HEK293T (cell line): ENCODE data around the gene ZNF346.

Experiments used
- CTCF ChIA-PET: fragments of 350-600 bp; formaldehyde crosslinking; extraction: SDS; loops from one replicate; lab custom pipeline; 2021; ENCODE audit warnings: antibody characterized with exemption, inconsistent platforms; lab: Yijun Ruan, JAX
- POLR2A ChIA-PET: fragments of 350-600 bp; formaldehyde crosslinking; extraction: SDS; loops from one replicate; lab custom pipeline; 2020; ENCODE audit warnings: antibody characterized with exemption, inconsistent platforms; lab: Yijun Ruan, JAX
- DNase-seq: peaks from one replicate; pipeline ENCODE4 v3.0.0; 2012; ENCODE audit warnings: mixed read lengths; ENCODE audit errors: extremely low spot score
- ARNT ChIP-seq: fragments of 450-650 bp; IDR thresholded peaks from 2 replicates; pipeline ENCODE4 v1.6.1; 2017; ENCODE audit warnings: mild to moderate bottlenecking
- BHLHE40 ChIP-seq: fragments of 450-650 bp; IDR thresholded peaks from 2 replicates; pipeline ENCODE4 v1.6.1; 2016; ENCODE audit warnings: mild to moderate bottlenecking, moderate library complexity, borderline replicate concordance
- CTBP1 ChIP-seq: fragments of 450-650 bp; IDR thresholded peaks from 2 replicates; pipeline ENCODE4 v1.6.1; 2016; ENCODE audit warnings: borderline replicate concordance
- ELF4 ChIP-seq: fragments of 450-650 bp; IDR thresholded peaks from 2 replicates; pipeline ENCODE4 v1.6.1; 2017; ENCODE audit warnings: antibody characterized with exemption
- FOXA1 ChIP-seq: fragments of 450-650 bp; IDR thresholded peaks from 2 replicates; pipeline ENCODE4 v1.6.1; 2016; ENCODE audit warnings: mild to moderate bottlenecking
- FOXK2 ChIP-seq: fragments of 450-650 bp; IDR thresholded peaks from 2 replicates; pipeline ENCODE4 v1.6.1; 2016; ENCODE audit warnings: mild to moderate bottlenecking
- FOXM1 ChIP-seq: fragments of 450-650 bp; IDR thresholded peaks from 2 replicates; pipeline ENCODE4 v1.6.1; 2017; ENCODE audit warnings: mild to moderate bottlenecking, borderline replicate concordance
- HDGF ChIP-seq: fragments of 450-650 bp; IDR thresholded peaks from 2 replicates; pipeline ENCODE4 v1.6.1; 2017; ENCODE audit warnings: antibody characterized with exemption, borderline replicate concordance
- L3MBTL2 ChIP-seq: fragments of 450-650 bp; conservative IDR thresholded peaks from 2 replicates; pipeline ENCODE4 v1.6.1; 2016; ENCODE audit warnings: mild to moderate bottlenecking
- LEF1 ChIP-seq: fragments of 450-650 bp; IDR thresholded peaks from 2 replicates; pipeline ENCODE4 v1.6.1; 2017; ENCODE audit warnings: mild to moderate bottlenecking, borderline replicate concordance
- NFRKB ChIP-seq: fragments of 450-650 bp; IDR thresholded peaks from 2 replicates; pipeline ENCODE4 v1.6.1; 2016; ENCODE audit warnings: mild to moderate bottlenecking, moderate library complexity
- SP1 ChIP-seq: fragments of 450-650 bp; IDR thresholded peaks from 2 replicates; pipeline ENCODE4 v1.6.1; 2017
- SUZ12 ChIP-seq: fragments of 450-650 bp; IDR thresholded peaks from 2 replicates; pipeline ENCODE4 v1.6.1; 2016; ENCODE audit warnings: mild to moderate bottlenecking
- TARDBP ChIP-seq: fragments of 450-650 bp; IDR thresholded peaks from 2 replicates; pipeline ENCODE4 v1.6.1; 2016
- ZNF384 ChIP-seq: fragments of 450-650 bp; IDR thresholded peaks from 2 replicates; pipeline ENCODE4 v1.6.1; 2016
- TF ChIP-seq, protein P1 (sequence below): fragments of 450-650 bp; IDR thresholded peaks from 2 replicates; pipeline ENCODE4 v1.6.1; 2016

ZNF346 gene

DNA sequence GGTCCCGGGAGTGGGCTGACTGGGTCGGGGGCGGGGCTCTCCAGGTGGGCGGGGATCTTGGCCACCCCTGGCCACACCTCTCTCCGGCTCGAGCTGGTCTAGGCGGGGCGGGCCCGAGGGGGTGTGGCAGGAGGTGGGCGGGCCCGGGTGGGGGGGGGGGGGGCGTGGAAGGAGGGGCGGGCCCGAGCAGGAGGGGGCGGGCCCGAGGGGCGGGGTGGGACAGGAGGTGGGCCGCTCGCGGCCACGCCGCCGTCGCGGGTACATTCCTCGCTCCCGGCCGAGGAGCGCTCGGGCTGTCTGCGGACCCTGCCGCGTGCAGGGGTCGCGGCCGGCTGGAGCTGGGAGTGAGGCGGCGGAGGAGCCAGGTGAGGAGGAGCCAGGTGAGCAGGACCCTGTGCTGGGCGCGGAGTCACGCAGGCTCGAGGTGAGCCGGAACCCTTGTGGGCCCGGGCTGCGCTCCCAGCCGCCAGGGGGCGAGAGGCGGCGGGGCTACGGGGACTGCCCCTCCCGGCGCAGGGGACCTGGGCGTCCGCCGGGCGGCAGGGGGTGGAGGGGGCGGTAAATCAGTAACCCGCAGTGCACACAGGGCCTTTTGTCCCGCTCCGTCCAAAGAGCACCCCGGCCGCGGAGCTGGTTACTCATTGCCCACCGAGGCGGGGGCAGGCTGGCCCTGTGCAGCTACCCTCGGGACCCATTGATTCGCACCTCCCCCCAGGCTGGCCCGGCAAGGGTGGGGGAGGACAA lies 64.3 kb downstream of the ZNF346 start, which contains the start of gene FGFR4:
TSS of gene FGFR4 (plus strand) at position 262 of the 744 bp plus-strand sequence. CDS start 2,688 bp downstream, outside the sequence.
- ChIA-PET CTCF (interaction anchor here (0.7 to 7.1 kb wide), 5 partner anchors 15 to 440 kb away, joined by 3 to 59 read pairs (median 4); partner anchors contain the start of gene TSPAN17), POLR2A (interaction anchor here (0.5 to 1.3 kb wide), 3 partner anchors 13 to 425 kb away, joined by 3 to 4 read pairs (median 4); no protein-coding TSS in a partner anchor)
- TF ChIP-seq TARDBP, result no peak
- TF ChIP-seq HDGF, result no peak
- TF ChIP-seq, protein P1, sequence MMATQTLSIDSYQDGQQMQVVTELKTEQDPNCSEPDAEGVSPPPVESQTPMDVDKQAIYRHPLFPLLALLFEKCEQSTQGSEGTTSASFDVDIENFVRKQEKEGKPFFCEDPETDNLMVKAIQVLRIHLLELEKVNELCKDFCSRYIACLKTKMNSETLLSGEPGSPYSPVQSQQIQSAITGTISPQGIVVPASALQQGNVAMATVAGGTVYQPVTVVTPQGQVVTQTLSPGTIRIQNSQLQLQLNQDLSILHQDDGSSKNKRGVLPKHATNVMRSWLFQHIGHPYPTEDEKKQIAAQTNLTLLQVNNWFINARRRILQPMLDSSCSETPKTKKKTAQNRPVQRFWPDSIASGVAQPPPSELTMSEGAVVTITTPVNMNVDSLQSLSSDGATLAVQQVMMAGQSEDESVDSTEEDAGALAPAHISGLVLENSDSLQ, result no peak
- TF ChIP-seq ARNT, result no peak
- no peak for TF ChIP-seq FOXM1
- no peak for TF ChIP-seq ZNF384
- TF ChIP-seq SP1, result no peak
- no peak for TF ChIP-seq BHLHE40
- DNase-seq, result peak; percentile 98

DNA sequence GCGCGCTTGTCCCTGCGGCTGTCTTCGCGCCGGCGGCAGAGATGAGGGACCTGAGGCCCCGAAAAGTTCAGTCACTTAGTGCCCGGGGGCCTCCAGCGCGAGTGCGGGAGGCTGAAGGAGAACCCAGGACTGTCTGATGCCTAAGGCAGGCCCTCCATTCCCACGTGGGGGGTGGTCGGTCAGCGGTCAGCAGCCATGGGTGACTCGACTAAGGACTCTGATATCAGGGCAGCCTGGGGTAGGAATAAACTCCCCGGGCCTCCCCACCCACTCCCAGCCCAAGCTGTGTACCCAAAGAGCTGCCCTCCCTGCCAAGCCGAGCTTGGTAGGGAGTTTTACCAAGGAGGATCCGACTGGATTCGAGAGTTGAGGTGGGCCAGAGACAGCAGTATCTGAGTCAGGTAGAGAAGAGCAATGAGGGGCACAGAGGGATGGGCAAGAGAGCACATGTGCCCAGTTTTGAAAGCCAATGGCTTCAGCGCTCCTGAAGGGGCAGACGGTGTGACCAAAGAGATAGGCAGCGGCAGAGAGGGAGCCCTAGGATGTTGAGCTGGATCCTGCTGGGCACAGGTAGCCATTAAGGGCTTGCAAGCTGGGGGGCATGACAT lies 65.0 kb downstream of the ZNF346 start:
- no peak for DNase-seq
- TF ChIP-seq FOXM1, result no peak
- TF ChIP-seq, protein P1, result no peak
- TF ChIP-seq FOXK2, result no peak
- TF ChIP-seq HDGF, result no peak
- TF ChIP-seq FOXA1, result no peak
- TF ChIP-seq ZNF384, result no peak
- no peak for TF ChIP-seq LEF1
- ChIA-PET POLR2A (interaction anchor here (1.3 kb wide), 1 partner anchor 13 kb away, joined by 4 read pairs; no protein-coding TSS in a partner anchor), CTCF (interaction anchor here (0.7 to 7.1 kb wide), 4 partner anchors 16 to 440 kb away, joined by 3 to 59 read pairs (median 6); partner anchors contain the start of gene TSPAN17)

- CTCF ChIA-PET, result no interaction called here
- POLR2A ChIA-PET, result no interaction called here
- no peak for DNase-seq
- TF ChIP-seq LEF1 (no peak), ZNF384 (no peak), SP1 (no peak), SUZ12 (no peak), FOXM1 (no peak), ELF4 (no peak), CTBP1 (no peak), FOXA1 (no peak), ARNT (no peak), TARDBP (no peak), NFRKB (no peak), BHLHE40 (no peak), FOXK2 (no peak), HDGF (no peak), L3MBTL2 (no peak)
- TF ChIP-seq, protein P1, result no peak
These were observed 66.6 kb downstream of the ZNF346 start for GRCh38 chr5:177089127-177089526.

- TF ChIP-seq, protein P1, result no peak
- TF ChIP-seq CTBP1 (no peak), SUZ12 (no peak), L3MBTL2 (no peak), HDGF (no peak), NFRKB (no peak), FOXA1 (no peak), ELF4 (no peak)
- DNase-seq, result no peak
- ChIA-PET CTCF (no interaction called here), POLR2A (no interaction called here)
These were observed 67.5 kb downstream of the ZNF346 start for GRCh38 chr5:177089825-177090641.

DNA sequence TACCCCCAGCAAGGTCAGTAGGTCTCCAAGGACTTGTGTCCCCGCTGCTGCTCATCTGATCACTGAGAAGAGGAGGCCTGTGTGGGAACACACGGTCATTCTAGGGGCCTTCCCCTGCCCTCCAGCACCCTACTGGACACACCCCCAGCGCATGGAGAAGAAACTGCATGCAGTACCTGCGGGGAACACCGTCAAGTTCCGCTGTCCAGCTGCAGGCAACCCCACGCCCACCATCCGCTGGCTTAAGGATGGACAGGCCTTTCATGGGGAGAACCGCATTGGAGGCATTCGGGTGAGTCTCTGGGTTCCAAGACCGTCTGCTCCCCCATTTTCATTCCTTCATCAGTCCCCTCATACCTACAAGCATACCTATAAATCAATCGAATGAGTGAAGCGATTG lies 68.3 kb downstream of the ZNF346 start:
- DNase-seq, result no peak
- TF ChIP-seq LEF1, result no peak
- no peak for TF ChIP-seq SP1
- TF ChIP-seq TARDBP, result no peak
- no peak for TF ChIP-seq FOXM1
- no peak for TF ChIP-seq NFRKB
- TF ChIP-seq FOXA1, result no peak
- no peak for TF ChIP-seq ELF4
- no peak for TF ChIP-seq FOXK2
- no peak for TF ChIP-seq ARNT
- TF ChIP-seq BHLHE40, result no peak
- TF ChIP-seq L3MBTL2, result no peak
- TF ChIP-seq HDGF, result no peak
- no peak for TF ChIP-seq SUZ12
- TF ChIP-seq, protein P1, result no peak
- TF ChIP-seq ZNF384, result no peak
- no peak for TF ChIP-seq CTBP1
- ChIA-PET POLR2A (no interaction called here), CTCF (no interaction called here)
